HepG2 (cell line): ENCODE data around the gene ITGB7. TPM values are rescaled to one million over a fixed set of nuclear protein-coding genes. Genes with fewer than 3 reads are reported as not detected.

ENCODE experiments used
- ATAC-seq: fragments of 200-7000 bp; cut with Tn5 transposase; 3 replicates; pipeline ENCODE4 v1.9.1; 2020; ENCODE audit warnings: mild to moderate bottlenecking, moderate library complexity
- BruUV-seq: library from RNA; stranded (reverse); fragments of 400-500 nt; replicated peaks from 2 replicates; lab custom pipeline; 2021; lab: Mats Ljungman, UMichigan
- CTCF ChIA-PET: fragments of 300-600 bp; formaldehyde crosslinking; extraction: SDS; loops from one replicate; lab custom pipeline; 2021; ENCODE audit warnings: low total read pairs, inconsistent platforms, low intra/inter-chr PET ratio; lab: Yijun Ruan, JAX
- POLR2A ChIA-PET: fragments of 350-600 bp; sonication (Branson Sonifier 250); formaldehyde crosslinking; loops from one replicate; lab custom pipeline; 2020; ENCODE audit warnings: antibody characterized with exemption, inconsistent platforms; lab: Yijun Ruan, JAX
- DNase-seq: peaks from one replicate; pipeline ENCODE4 v3.0.0-alpha.2; 2015; ENCODE audit warnings: low spot score
- FAIRE-seq: peaks from 3 replicates; lab custom pipeline; 2011; peaks lifted over from hg19 to GRCh38; lab: Jason Lieb, UNC
- H2AFZ ChIP-seq: one replicate; pipeline ENCODE4 v1.6.1; 2011; ENCODE audit warnings: low read length, inconsistent platforms
- H3K27ac ChIP-seq: fragments of 300-600 bp; 3 replicates; pipeline ENCODE4 v1.8.0; 2011; ENCODE audit warnings: mixed run types, mild to moderate bottlenecking, mixed read lengths, low read length, inconsistent platforms; ENCODE audit not compliant: insufficient read depth; ENCODE audit errors: extremely low read length
- H3K27me3 ChIP-seq, 2 experiments: fragments of 200-600 bp in 1 of 2; 2 replicates in 1 of 2; 3 replicates in 1 of 2; pipeline versions ENCODE4 v1.6.0 to v1.8.0; 2011; ENCODE audit warnings: low read length in 2 of 2, mild to moderate bottlenecking in 2 of 2, moderate library complexity in 2 of 2, inconsistent platforms in 1 of 2; ENCODE audit not compliant: insufficient read depth in 2 of 2, control insufficient read depth in 1 of 2
- H3K36me3 ChIP-seq, 2 experiments: fragments of 200-600 bp in 1 of 2; replicated peaks in 1 of 2; 2 replicates in 1 of 2; 3 replicates in 1 of 2; pipeline versions ENCODE4 v1.5.1 to v1.8.0; 2011; ENCODE audit warnings: low read length in 2 of 2, inconsistent platforms in 1 of 2; ENCODE audit not compliant: insufficient read depth in 2 of 2, control insufficient read depth in 1 of 2
- H3K4me1 ChIP-seq: 2 replicates; pipeline ENCODE4 v1.5.1; 2012; ENCODE audit warnings: low read length, inconsistent platforms; ENCODE audit not compliant: insufficient read depth
- H3K4me2 ChIP-seq: 2 replicates; pipeline ENCODE4 v1.6.0; 2011; ENCODE audit warnings: low read depth, low read length, inconsistent platforms
- H3K4me3 ChIP-seq, 3 experiments: fragments of 200-600 bp in 1 of 3; sonication (generic), shearing (Covaris generic) in 1 of 3; replicated peaks in 1 of 3; 2 replicates each; pipeline ENCODE4 v1.5.1; 2011 to 2016; ENCODE audit warnings: low read length in 3 of 3, inconsistent platforms in 2 of 3, low read depth in 2 of 3, mild to moderate bottlenecking in 2 of 3, control low read depth in 1 of 3, mixed read lengths in 1 of 3; ENCODE audit not compliant: insufficient read depth in 1 of 3
- H3K79me2 ChIP-seq: one replicate; pipeline ENCODE4 v1.6.1; 2011; ENCODE audit warnings: low read length, inconsistent platforms; ENCODE audit not compliant: insufficient read depth
- H3K9ac ChIP-seq: 2 replicates; pipeline ENCODE4 v1.6.0; 2011; ENCODE audit warnings: mild to moderate bottlenecking, low read depth, low read length, inconsistent platforms; ENCODE audit not compliant: insufficient read depth
- H3K9me3 ChIP-seq: 2 replicates; pipeline ENCODE4 v1.5.1; 2012; ENCODE audit warnings: mild to moderate bottlenecking, low read length
- H4K20me1 ChIP-seq: 2 replicates; pipeline ENCODE4 v1.6.0; 2011; ENCODE audit warnings: inconsistent platforms, mild to moderate bottlenecking, low read length, moderate library complexity; ENCODE audit not compliant: insufficient read depth
- MAFF ChIP-seq: IDR thresholded peaks from 2 replicates; pipeline ENCODE4 v1.6.1; 2011; ENCODE audit warnings: low read depth, low read length, improper control_type of control experiment
- MAZ ChIP-seq, 2 experiments: sonication (generic) in 1 of 2; formaldehyde crosslinking in 1 of 2; IDR thresholded peaks; 2 replicates each; pipeline versions ENCODE4 v1.5.0 to v1.6.1; 2012 to 2020; ENCODE audit warnings: low read depth in 2 of 2, mild to moderate bottlenecking in 2 of 2, borderline replicate concordance in 1 of 2, improper control_type of control experiment in 1 of 2, low read length in 1 of 2, missing genetic modification reagents in 1 of 2, moderate library complexity in 1 of 2
- RELA ChIP-seq: sonication (generic); formaldehyde crosslinking; IDR thresholded peaks from 2 replicates; pipeline ENCODE4 v1.4.0; 2020; ENCODE audit warnings: missing genetic modification reagents
- WGBS: methylation state at CpG from one replicate; pipeline ENCODE4 v1.1.6; 2017; ENCODE audit warnings: low lambda C conversion rate; 5-methylcytosine and 5-hydroxymethylcytosine counted together
- in situ Hi-C: cut with HindIII; loops from 2 replicates; pipeline ENCODE4 v1.10.0; 2017; ENCODE audit warnings: low pct_unique_long_range_greater_than_20kb; ENCODE audit not compliant: extremely low pct_ligation_motif_present
- intact Hi-C: fragments of 100-400 bp; cut with micrococcal nuclease; formaldehyde crosslinking; loops from one replicate; pipeline ENCODE4 v1.10.0; 2022; ENCODE audit not compliant: unreplicated experiment
- polyA plus RNA-seq, 8 experiments: library from polyadenylated mRNA; depleted of rRNA in 3 of 8; stranded (reverse) in 7 of 8; unstranded in 1 of 8; fragments of >200 nt; fragmentation: Illumina TruSeq in 4 of 8; extraction: Trizol in 4 of 8; gene quantifications; 2 replicates each; pipeline versions ENCODE4 v1.2.1 to v1.2.3, GENCODE V29; 2011 to 2016; ENCODE audit warnings: low read depth in 4 of 8, missing spikeins in 1 of 8, mixed read lengths in 1 of 8; ENCODE audit not compliant: insufficient read depth in 1 of 8
- total RNA-seq, 5 experiments: library from RNA; depleted of rRNA; stranded (reverse); fragments of >200 nt; fragmentation: Illumina TruSeq; extraction: Trizol; gene quantifications; 2 replicates each; pipeline ENCODE4 v1.2.3, GENCODE V29; 2016; ENCODE audit warnings: low read depth in 1 of 5
- TF ChIP-seq, protein P1 (sequence below): sonication (generic); formaldehyde crosslinking; IDR thresholded peaks from 2 replicates; pipeline ENCODE4 v1.4.0; 2020; ENCODE audit warnings: missing genetic modification reagents

ITGB7 gene
- total and polyA plus RNA-seq, 2 of the 13 experiments (the other 11 are each of a cell fraction or from before 2014, with no cell fraction given): 0.16 to 0.18 TPM

DNA sequence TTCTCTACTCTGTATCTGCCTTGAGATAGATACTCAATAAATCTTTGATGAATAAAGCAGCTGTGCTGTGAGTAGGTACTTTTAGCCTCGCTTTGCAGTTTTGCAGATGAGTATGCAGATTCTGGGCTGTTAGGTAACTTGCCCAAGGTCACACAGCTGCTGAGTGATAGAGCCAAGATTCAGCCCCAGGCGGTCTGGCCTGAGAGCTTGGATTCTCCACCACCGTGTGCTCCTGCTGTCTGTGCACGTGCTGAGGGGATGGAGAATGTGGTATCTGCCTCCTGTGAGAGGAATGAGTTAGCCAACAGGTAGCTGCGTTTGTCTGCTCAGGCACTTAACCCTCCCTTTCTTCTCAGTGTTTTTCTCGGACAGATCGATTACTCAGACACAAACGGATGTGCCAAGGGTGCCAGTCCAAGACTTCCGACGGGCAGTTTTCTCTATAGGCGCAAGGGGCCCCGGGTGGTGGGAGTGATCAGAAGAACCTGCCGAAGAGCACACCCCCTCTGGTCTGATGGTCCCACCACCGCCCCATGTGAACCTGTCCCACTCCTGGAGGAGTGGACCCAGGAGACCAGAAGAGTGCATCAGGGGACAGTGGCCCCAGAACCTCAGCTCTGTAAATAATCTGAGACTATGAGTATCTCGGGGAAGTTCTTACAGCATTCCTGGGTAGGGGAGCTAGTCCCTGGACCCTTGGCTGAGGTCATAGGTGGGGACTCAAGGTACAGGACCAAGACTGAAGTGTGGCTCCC, 19.7 kb downstream of the ITGB7 start:
- Histone ChIP-seq H3K27me3 (no peaks in the 10 kb centered on the region), H3K79me2 (peaks cover 18% of the 10 kb centered on the region), H3K9ac (no peak overlapping the region), H3K4me1 (peaks cover 28% of the 10 kb centered on the region), H4K20me1 (peaks cover 14% of the 10 kb centered on the region), H2AFZ (no peak overlapping the region), H3K36me3 (peaks cover 27 to 63% of the 10 kb centered on the region in 2 experiments), H3K27ac (no peak overlapping the region), H3K4me2 (no peak overlapping the region), H3K9me3 (no peaks in the 10 kb centered on the region), H3K4me3 (no peak overlapping the region)
- DNase-seq (no peak), FAIRE-seq (no peak), ATAC-seq (no peak)
- in situ Hi-C loops (no loop called here), intact Hi-C loops (no loop called here)
- TF ChIP-seq, protein P1, sequence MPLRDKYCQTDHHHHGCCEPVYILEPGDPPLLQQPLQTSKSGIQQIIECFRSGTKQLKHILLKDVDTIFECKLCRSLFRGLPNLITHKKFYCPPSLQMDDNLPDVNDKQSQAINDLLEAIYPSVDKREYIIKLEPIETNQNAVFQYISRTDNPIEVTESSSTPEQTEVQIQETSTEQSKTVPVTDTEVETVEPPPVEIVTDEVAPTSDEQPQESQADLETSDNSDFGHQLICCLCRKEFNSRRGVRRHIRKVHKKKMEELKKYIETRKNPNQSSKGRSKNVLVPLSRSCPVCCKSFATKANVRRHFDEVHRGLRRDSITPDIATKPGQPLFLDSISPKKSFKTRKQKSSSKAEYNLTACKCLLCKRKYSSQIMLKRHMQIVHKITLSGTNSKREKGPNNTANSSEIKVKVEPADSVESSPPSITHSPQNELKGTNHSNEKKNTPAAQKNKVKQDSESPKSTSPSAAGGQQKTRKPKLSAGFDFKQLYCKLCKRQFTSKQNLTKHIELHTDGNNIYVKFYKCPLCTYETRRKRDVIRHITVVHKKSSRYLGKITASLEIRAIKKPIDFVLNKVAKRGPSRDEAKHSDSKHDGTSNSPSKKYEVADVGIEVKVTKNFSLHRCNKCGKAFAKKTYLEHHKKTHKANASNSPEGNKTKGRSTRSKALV: no peak
- TF ChIP-seq MAFF (0 out of 2 replicates have a peak, but pooled peaks have one; percentile 3), MAZ (IDR thresholded peaks at IDR 0.05; ENCODE audit: borderline replicate concordance, low read depth, low read length) (no peak), MAZ (CRISPR knock-in tag; IDR thresholded peaks at IDR 0.05; ENCODE audit: low read depth) (no peak), RELA (no peak)
- ChIA-PET CTCF (no interaction called here), POLR2A (interaction anchor here (0.6 to 1.4 kb wide), 6 partner anchors 12 to 135 kb away, joined by 3 to 6 read pairs (median 3); partner anchors contain the start of gene PFDN5)
- WGBS: 93% methylated on average over 15 of the region's 15 CpGs
- no TSS peak for BruUV-seq
